GM18505 (cell line): Measurements from ENCODE around the gene SKA2.
"Not testable (repeated sequence)": the region's sequence is repeated elsewhere in the genome, so short reads cannot be mapped to it uniquely, and the experiment has no call there.

Source experiments
- ATAC-seq: cut with Tn5 transposase; IDR thresholded peaks from one replicate; pipeline ENCODE4 v1.9.1; 2021; ENCODE audit not compliant: unreplicated experiment
- POLR2A ChIP-seq: IDR thresholded peaks from 4 replicates; pipeline ENCODE4 v1.6.1; 2011; ENCODE audit warnings: borderline replicate concordance; ENCODE audit not compliant: insufficient read depth, insufficient read length; ENCODE audit errors: extremely low read depth

SKA2 gene

GRCh38 chr17:59105852-59106462, 49.0 kb downstream of the SKA2 start:
- no peak for TF ChIP-seq POLR2A
- peak; percentile 26 for ATAC-seq

GRCh38 chr17:59101178-59101577, 53.8 kb downstream of the SKA2 start:
- ATAC-seq, result no peak
- TF ChIP-seq POLR2A, result no peak

GRCh38 chr17:59097876-59098275, 57.1 kb downstream of the SKA2 start:
- no peak for ATAC-seq
- no peak for TF ChIP-seq POLR2A

DNA sequence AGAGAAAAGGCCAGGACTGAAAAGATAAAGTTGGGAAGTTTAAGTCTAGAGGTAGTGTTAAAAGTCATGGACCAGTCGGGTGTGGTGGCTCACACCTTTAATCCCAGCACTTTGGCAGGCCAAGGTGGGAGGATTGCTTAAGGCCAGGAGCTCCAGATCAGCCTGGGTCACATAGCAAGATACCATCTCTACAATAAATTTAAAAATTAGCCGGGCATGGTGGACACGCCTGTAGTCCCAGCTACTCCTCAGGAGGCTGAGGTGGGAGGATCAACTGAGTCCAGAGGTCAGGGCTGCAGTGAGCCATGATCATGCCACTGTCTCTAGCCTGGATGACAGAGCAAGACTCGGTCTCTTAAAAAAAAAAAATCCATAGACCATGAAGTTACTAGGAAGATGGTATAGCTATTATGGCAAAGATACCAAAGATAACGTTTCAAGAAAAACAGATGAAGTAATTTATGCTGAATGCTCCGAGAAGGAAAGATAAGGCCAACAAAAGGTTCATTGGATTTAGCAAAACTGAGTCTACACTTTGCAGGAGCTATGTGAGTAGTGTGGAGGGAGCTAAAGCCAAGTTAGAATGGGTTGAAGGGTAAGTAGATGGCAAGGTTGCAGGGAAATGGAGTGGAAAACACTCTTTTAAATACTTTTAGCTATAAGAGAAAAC, 60.0 kb downstream of the SKA2 start:
- TF ChIP-seq POLR2A, result no peak
- no peak for ATAC-seq

DNA sequence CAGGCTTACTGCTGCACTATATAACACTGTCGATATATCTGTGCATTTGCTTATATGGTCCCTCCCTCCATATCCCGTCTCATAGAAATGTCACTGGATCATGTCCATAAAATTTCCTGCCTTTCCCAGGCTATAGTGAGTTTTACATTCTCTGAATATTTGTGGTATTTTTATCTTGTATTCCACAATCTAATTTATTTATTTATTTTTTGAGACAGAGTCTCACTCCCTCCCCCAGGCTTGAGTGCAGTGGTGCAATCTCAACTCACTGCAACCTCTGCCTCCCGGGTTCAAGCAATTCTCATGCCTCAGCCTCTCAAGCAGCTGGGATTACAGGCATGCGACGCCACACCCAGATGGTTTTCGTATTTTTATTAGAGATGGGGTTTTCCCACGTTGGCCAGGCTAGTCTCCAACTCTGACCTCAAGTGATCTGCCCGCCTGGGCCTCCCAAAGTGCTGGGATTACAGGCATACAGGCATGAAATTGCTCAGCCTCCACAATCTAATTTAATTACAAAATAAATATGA, 61.2 kb downstream of the SKA2 start:
- ATAC-seq, result no peak
- no peak for TF ChIP-seq POLR2A

- TF ChIP-seq POLR2A, result no peak
- no peak for ATAC-seq
Observed at GRCh38 chr17:59093145-59093701, 61.8 kb downstream of the SKA2 start.

- not testable (repeated sequence) for ATAC-seq
Observed at GRCh38 chr17:59090593-59090992, 64.4 kb downstream of the SKA2 start.

DNA sequence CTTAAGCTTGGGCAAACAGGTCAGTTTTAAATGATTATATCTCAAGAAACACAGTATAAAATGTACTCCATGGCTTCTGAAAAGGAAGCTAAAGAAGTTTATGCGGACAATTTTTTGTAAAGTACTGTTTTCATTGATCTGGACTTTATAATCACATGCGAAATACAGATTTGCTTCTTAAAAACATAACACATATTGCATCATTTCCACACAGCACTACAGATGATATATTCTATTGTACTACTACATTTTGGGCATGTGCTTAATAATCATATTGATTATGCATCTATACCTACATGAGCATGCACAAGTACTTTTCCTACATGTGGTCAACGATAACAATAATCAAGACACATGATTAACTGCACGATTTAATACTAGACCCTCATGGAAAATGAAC, 70.8 kb downstream of the SKA2 start:
- no peak for ATAC-seq

DNA sequence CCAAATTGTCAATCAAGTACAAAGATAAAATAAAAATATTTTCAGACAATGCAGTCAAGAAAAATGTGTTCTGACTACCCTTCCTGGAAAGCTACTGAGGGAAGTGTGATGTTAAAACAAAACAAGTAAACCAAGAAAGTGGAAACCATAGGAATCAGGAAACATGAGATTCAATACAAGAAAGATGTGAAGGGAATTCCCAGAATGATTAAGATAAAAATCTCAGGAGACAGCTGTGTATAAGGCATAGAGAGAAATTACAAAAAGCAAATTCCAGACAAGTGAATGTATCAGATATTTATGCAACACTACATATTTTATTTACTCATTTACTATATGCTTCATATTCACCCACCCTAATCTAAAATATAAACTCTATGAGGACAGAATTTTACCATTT, 80.5 kb downstream of the SKA2 start:
- ATAC-seq, result no peak
- TF ChIP-seq POLR2A, result no peak

More for the DNA sequence above, 70.8 kb downstream of the SKA2 start:
- TF ChIP-seq POLR2A, result no peak

DNA sequence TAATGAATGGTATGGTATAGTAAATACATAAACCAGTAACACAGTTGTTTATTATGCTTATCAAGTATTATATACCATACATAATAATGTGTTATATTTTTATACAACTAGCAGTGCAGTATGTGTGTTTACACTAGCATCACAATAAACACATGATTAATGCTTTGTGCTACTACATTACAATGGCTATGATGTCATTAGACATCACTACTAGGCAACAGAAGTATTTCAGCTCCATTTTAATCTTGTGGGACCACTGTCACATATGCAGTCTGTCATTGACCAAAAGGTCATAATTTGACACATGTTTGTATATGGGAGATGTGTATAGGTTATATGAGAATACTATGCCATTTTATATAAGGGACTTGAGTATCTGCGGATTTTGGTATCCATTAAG, 81.0 kb downstream of the SKA2 start:
- no peak for TF ChIP-seq POLR2A
- ATAC-seq, result no peak

DNA sequence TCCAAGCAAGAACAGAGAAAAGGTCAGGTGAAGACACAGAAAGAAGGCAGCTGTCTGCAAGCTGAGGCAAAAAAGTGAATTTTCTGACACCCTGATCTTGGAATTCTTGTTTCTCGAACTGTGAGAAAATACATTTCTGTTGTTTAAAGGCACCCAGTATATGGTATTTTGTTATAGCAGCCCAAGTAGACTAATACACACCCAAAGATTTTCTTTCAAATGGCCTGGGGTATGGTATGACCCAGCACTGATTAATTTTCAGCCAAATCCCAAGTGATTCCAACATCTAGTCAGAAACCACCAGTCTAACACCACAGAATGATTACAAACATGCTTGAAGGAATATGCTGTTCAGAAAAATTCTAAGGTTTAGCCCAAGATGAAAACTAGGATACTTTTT, 85.1 kb downstream of the SKA2 start:
- no peak for ATAC-seq
- TF ChIP-seq POLR2A, result no peak

- no peak for ATAC-seq
- no peak for TF ChIP-seq POLR2A
Observed at GRCh38 chr17:59067756-59068155, 87.2 kb downstream of the SKA2 start.

DNA sequence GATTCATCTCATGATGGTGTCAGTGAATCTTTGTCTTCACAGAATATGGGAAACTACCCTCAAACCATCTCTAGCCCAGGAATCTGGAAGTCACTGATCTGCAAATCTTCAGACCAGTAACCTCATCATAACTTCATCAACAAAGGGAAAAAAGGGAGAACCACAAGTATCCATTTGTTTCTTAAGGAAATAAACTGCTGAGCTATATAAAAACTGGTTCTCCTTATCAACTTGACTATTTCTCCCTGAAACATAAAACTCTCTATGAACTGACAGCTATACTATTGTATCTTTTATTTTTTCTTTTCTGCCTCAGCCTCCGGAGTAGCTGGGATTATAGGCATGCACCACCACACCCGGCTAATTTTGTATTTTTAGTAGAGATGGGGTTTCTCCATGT, 87.6 kb downstream of the SKA2 start:
- ATAC-seq, result no peak
- no peak for TF ChIP-seq POLR2A

DNA sequence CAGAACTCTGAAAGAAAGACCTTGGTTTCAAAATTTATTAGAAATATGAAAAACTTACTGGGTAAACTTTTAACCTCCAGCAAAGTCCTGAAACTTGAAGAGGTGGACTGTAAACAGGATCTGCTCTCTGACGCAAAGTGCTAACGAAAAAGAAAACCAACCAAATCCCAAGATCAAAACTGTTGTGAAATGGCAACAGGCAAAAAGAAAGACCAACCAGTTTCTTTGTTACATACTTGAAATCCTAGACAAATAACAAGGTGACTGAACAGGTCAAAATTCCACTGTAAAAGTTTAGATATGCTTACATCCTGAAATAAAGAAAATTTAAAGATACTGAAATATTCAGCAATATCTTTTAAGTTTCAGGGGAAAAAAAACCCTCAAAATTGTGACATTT, 92.5 kb downstream of the SKA2 start:
- no peak for ATAC-seq
- no peak for TF ChIP-seq POLR2A
